ENCODE data around the gene PLCL1.

The PLCL1 gene

DNA sequence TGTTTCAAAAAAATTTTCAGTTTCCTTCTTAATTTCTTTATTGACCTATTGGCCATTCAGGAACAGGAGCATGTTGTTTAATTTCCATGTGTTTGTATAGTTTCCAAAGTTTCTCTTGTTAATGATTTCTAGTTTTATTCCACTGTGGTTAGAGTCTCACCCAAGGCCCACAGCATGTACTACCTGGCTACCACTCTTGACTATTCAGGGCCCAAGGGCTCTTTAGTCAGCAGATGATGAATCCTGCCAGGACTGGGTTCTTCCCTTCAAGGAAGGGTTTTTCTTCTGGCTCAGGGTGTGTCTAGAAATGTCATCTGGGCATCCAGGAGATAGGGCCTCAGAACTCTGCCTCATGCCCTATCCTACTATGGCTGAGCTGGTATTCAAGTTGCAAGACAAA, 161.4 kb downstream of the PLCL1 start:
- no peak overlapping the region for H3K27ac ChIP-seq
- TF ChIP-seq ZFX (IDR thresholded peaks at IDR 0.05; ENCODE audit: borderline replicate concordance) (no peak), CTCF (IDR thresholded peaks at IDR 0.05) (no peak)

GRCh38 chr2:197969391-197969893, 165.0 kb downstream of the PLCL1 start:
- H3K27ac ChIP-seq, result no peak overlapping the region
- no peak for TF ChIP-seq ZFX (IDR thresholded peaks at IDR 0.05; ENCODE audit: borderline replicate concordance)
- TF ChIP-seq CTCF (IDR thresholded peaks at IDR 0.05), result no peak

DNA sequence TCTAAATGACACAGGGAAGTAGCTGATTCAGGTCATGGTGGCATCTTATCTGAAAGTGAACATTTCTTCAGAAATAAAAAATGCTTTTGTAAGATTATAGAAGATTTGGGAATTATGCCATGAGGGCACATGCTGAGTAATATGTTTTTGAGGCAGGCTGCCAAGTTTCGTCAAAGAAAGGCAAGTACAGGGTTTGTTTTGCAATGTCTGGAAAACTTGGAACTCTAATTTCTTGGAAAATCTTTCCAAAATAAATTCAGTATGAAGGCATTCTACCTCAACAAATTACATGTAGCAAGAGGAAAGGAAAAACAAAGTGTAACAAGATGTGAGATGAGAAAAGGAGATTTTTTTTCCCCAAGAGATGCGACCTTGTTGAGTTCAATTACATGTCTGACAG, 167.7 kb downstream of the PLCL1 start:
- no peak overlapping the region for H3K27ac ChIP-seq
- TF ChIP-seq ZFX (IDR thresholded peaks at IDR 0.05; ENCODE audit: borderline replicate concordance), result no peak
- TF ChIP-seq CTCF (IDR thresholded peaks at IDR 0.05), result no peak

- no peak for TF ChIP-seq CTCF (IDR thresholded peaks at IDR 0.05)
- no peak for TF ChIP-seq ZFX (IDR thresholded peaks at IDR 0.05; ENCODE audit: borderline replicate concordance)
- H3K27ac ChIP-seq, result no peak overlapping the region
These were observed 168.2 kb downstream of the PLCL1 start for GRCh38 chr2:197972587-197972986.

DNA sequence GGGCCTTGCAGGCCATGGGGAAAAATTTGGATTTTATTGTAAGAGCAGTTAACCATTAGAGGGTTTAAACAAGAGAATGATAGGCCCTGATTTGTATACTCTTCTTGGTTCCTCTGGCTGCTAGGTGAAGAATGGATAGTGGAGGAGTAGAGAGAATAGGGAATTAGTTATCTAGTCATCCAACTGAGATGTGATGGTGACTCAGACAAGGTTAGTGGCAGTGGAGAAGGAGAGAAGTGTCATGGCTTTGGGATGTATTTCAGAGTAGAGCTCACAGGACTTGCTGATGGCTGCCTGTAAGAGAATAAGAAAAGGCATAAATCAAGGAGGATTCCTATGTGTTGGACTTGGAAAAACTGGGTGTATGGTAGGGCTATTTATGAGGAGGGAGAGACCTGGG, 169.4 kb downstream of the PLCL1 start:
- TF ChIP-seq ZFX (IDR thresholded peaks at IDR 0.05; ENCODE audit: borderline replicate concordance) (no peak), CTCF (IDR thresholded peaks at IDR 0.05) (no peak)
- H3K27ac ChIP-seq, result no peak overlapping the region

GRCh38 chr2:197975931-197976519, 171.6 kb downstream of the PLCL1 start:
- TF ChIP-seq ZFX (IDR thresholded peaks at IDR 0.05; ENCODE audit: borderline replicate concordance) (no peak), CTCF (IDR thresholded peaks at IDR 0.05) (no peak)

DNA sequence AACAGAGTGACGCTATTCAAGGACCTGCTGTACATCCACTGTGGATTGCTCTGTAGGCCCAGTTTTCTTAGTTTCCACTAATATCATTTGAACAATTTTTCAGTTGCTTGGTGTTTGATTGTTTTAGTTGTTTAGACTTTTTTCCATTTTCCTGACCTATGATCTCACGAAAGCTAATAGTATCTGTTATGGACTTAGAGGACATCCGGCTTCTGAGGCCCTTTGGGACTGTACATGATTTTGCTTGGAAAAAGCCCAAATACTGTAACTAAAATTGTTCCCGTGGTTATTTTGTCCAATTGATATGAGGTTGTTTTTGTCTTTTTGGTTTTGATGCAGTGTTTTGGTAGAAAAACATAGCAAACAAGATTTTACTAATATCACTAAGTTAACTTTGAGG, 174.6 kb downstream of the PLCL1 start:
- TF ChIP-seq ZFX (IDR thresholded peaks at IDR 0.05; ENCODE audit: borderline replicate concordance), result no peak
- TF ChIP-seq CTCF (IDR thresholded peaks at IDR 0.05), result no peak
- no peak overlapping the region for H3K27ac ChIP-seq

More at GRCh38 chr2:197975931-197976519, 171.6 kb downstream of the PLCL1 start:
- no peak overlapping the region for H3K27ac ChIP-seq

Data from 22Rv1 (cell line).